Neuron (in vitro differentiated cells): ENCODE measurements around the gene GMIP.
"Not testable (repeated sequence)": the region's sequence is repeated elsewhere in the genome, so short reads cannot be mapped to it uniquely, and the experiment has no call there.

Experiments
- H2AFZ ChIP-seq: one replicate; pipeline ENCODE4 v1.6.1; 2013; ENCODE audit warnings: low read depth, mild to moderate bottlenecking, inconsistent platforms, low read length, moderate library complexity
- H3K27me3 ChIP-seq: one replicate; pipeline ENCODE4 v1.6.1; 2013; ENCODE audit warnings: low read length; ENCODE audit not compliant: insufficient read depth
- H3K36me3 ChIP-seq: one replicate; pipeline ENCODE4 v1.6.1; 2013; ENCODE audit warnings: low read length; ENCODE audit not compliant: insufficient read depth
- H3K4me1 ChIP-seq: one replicate; pipeline ENCODE4 v1.6.1; 2013; ENCODE audit warnings: low read length; ENCODE audit not compliant: insufficient read depth
- H3K4me3 ChIP-seq: 2 replicates; pipeline ENCODE4 v1.5.1; 2013; ENCODE audit warnings: mild to moderate bottlenecking, low read length, moderate library complexity
- H3K9me3 ChIP-seq: one replicate; pipeline ENCODE4 v1.6.1; 2013; ENCODE audit warnings: low read length

Gene GMIP

GRCh38 chr19:19602136-19602712 lies 41.2 kb downstream of the GMIP start:
- Histone ChIP-seq H2AFZ (no peak overlapping the region), H3K9me3 (no peaks in the 10 kb centered on the region), H3K36me3 (peaks cover 9% of the 10 kb centered on the region), H3K4me3 (no peak overlapping the region), H3K4me1 (peaks cover 4% of the 10 kb centered on the region), H3K27me3 (no peaks in the 10 kb centered on the region)

DNA sequence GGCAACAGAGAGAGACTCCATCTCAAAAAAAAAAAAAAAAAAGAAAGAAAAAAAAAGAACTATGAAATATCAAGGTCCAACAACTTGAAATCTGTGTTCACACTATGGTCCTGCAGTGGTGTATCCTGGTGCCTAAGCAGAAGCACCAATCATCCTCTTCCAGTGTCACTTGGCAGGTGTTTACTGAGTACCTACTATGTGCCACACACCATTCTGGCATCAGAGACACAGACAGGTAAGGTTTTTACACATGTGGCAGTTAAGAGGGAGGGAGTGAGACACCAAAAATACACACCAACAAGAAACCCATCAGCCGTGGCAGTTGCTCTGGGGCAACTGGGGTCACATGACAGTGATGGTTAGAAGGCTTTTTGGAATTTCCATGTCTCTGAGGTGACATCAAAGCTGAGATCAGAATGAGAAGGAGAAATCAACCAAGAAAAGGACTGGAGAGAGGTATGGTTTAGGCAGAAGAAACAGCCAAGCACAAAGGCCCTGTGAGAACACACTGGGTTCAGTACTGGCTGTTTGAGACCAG lies 42.6 kb downstream of the GMIP start:
- H2AFZ ChIP-seq: no peak overlapping the region
- peaks cover 4% of the 10 kb centered on the region for H3K4me1 ChIP-seq

DNA sequence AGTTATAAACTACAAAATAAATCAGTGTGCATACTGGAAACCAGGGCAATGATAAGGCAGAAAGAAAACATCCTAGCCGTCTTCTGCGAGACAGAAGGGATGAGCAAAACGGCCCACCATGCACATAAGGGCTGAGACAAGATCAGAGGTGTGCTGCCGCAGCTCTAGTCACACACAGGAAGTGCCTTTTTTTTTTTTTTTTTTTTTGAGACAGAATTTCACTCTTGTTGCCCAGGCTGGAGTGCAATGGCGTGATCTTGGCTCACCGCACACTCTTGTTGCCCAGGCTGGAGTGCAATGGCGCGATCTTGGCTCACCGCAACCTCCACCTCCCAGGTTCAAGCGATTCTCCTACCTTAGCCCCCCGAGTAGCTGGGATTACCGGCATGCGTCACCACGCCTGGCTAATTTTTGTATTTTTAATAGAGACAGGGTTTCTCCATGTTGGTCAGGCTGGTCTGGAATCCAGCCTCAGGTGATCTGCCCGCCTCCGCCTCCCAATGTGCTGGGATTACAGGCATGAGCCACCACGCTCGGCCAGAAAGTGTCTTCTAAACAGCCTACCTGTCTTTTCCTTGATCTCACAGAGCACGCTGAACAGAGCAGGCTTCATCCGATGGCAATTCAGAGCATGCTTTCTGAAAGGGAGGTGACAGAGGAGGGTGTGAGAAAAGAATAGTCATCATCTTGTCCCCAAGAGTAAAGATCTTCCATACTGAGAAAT lies 44.6 kb downstream of the GMIP start:
- not testable (repeated sequence) for H3K27me3 ChIP-seq, H3K4me1 ChIP-seq, H3K9me3 ChIP-seq, H2AFZ ChIP-seq, H3K4me3 ChIP-seq
- peaks cover 15% of the 10 kb centered on the region for H3K36me3 ChIP-seq

More for the DNA sequence above, 42.6 kb downstream of the GMIP start:
- Histone ChIP-seq H3K36me3 (peaks cover 10% of the 10 kb centered on the region), H3K4me3 (no peak overlapping the region), H3K27me3 (no peaks in the 10 kb centered on the region), H3K9me3 (no peaks in the 10 kb centered on the region)

- H3K27me3 ChIP-seq: no peaks in the 10 kb centered on the region
- H3K36me3 ChIP-seq: peaks cover 21% of the 10 kb centered on the region
- peaks cover 8% of the 10 kb centered on the region for H3K9me3 ChIP-seq
- H2AFZ ChIP-seq: no peak overlapping the region
- H3K4me1 ChIP-seq: peaks cover 4% of the 10 kb centered on the region
- no peak overlapping the region for H3K4me3 ChIP-seq
These were observed 45.6 kb downstream of the GMIP start for GRCh38 chr19:19597809-19598306.

GRCh38 chr19:19595171-19595701 lies 48.2 kb downstream of the GMIP start:
- Histone ChIP-seq H3K36me3 (peaks cover 29% of the 10 kb centered on the region), H3K27me3 (no peaks in the 10 kb centered on the region), H2AFZ (no peak overlapping the region), H3K9me3 (peaks cover 8% of the 10 kb centered on the region), H3K4me1 (peaks cover 8% of the 10 kb centered on the region), H3K4me3 (no peak overlapping the region)

DNA sequence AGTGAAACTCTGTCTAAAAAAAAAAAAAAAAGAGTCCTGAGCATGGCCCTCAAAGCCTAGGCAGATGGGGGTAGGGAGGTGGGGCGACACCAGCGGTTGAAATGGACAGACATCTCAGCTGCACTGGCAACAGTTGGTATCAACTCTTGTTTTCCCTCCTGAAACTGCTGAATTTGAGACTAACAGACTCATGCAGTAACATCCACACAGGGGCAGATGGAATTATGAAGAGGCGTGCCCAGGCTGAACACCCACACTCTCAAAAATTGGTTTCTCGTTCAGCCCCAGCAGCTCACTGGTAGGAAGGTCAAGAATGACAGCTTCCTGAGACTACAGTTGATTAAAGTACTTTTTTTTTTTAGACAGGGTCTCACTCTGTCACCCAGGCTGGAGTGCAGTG lies 49.1 kb downstream of the GMIP start:
- no peak overlapping the region for H3K4me3 ChIP-seq

DNA sequence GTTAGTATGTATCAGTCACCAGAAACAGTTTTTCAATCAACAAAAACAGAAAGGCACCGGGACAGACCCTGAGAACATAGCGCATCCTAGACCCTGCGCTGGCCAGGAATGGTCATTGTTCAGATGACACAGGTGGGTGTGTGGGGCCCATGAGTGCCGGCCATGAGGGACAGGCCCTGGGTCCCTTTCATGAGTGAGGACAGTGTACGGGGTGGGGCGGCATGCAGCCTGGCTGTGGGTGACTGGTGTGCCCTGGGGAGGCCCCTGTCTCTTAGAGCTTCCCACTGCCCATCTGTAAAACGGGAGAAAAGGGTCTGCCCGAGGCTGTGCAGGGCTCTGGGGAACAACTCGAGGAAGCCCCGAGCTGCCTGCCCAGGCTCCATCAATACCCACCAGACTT lies 50.8 kb downstream of the GMIP start:
- H3K4me3 ChIP-seq: no peak overlapping the region
- H2AFZ ChIP-seq: no peak overlapping the region
- H3K36me3 ChIP-seq: peaks cover 25% of the 10 kb centered on the region
- peaks cover 8% of the 10 kb centered on the region for H3K4me1 ChIP-seq
- H3K27me3 ChIP-seq: no peaks in the 10 kb centered on the region
- peaks cover 8% of the 10 kb centered on the region for H3K9me3 ChIP-seq

More for the DNA sequence above, 49.1 kb downstream of the GMIP start:
- Histone ChIP-seq H3K36me3 (peaks cover 29% of the 10 kb centered on the region), H3K9me3 (peaks cover 8% of the 10 kb centered on the region), H3K27me3 (no peaks in the 10 kb centered on the region), H2AFZ (no peak overlapping the region), H3K4me1 (peaks cover 8% of the 10 kb centered on the region)

DNA sequence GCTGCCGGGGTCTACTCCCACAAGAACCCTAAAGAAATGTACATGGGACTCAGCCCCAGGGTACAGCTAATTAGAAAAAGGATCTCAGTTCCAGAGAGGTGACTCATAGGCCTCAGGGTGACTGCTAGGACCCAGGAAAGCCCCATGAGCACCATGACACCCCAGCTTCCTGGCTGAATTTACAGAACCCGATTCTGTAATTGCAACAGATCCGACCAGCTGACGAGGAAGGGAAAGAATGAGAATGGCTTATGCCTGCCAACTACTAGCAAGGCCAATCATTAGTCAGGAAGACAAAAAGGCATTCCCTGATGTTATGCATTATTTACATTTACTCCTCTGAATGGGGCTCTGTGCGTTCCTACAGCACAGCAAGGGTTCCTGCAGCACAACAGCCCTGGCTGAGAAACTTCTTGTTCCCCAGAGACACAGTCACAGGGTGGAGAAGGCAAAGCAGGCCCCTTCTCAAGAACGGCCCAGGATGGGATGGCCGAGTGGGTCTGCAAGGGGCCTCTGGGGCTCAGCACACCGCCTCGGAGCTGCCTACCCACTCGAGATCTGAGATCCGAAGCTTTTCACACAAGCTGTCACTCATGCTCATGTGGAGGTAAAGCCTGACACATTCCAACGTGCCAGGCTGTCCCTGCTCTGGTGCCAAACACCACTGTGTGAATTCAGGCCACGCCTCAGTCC lies 52.2 kb downstream of the GMIP start:
- peaks cover 8% of the 10 kb centered on the region for H3K4me1 ChIP-seq
- H3K27me3 ChIP-seq: no peaks in the 10 kb centered on the region
- H3K9me3 ChIP-seq: peaks cover 8% of the 10 kb centered on the region
- H3K4me3 ChIP-seq: no peak overlapping the region
- H3K36me3 ChIP-seq: peaks cover 19% of the 10 kb centered on the region
- no peak overlapping the region for H2AFZ ChIP-seq

DNA sequence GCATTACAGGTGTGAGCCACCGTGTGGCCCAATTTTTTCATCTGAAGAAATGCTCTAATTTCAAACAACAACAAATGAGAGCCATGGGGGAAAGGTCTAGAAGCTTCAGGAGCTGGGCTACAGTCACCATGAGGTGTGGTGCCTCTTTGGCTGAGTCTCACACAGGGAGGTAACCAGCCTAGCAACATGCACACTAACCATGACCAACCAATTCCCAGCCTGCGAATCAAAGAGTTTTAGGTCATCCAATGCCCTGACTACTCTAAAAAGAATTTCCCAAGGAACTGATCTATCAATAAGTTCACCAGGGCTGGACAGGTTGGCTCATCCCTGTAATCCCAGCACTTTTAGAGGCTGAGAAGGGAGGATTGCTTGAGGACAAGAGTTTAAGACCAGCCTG lies 54.9 kb downstream of the GMIP start:
- no peaks in the 10 kb centered on the region for H3K27me3 ChIP-seq
- H3K36me3 ChIP-seq: peaks cover 12% of the 10 kb centered on the region
- no peak overlapping the region for H2AFZ ChIP-seq
- H3K4me1 ChIP-seq: peaks cover 8% of the 10 kb centered on the region
- H3K9me3 ChIP-seq: peaks cover 4% of the 10 kb centered on the region
- no peak overlapping the region for H3K4me3 ChIP-seq

DNA sequence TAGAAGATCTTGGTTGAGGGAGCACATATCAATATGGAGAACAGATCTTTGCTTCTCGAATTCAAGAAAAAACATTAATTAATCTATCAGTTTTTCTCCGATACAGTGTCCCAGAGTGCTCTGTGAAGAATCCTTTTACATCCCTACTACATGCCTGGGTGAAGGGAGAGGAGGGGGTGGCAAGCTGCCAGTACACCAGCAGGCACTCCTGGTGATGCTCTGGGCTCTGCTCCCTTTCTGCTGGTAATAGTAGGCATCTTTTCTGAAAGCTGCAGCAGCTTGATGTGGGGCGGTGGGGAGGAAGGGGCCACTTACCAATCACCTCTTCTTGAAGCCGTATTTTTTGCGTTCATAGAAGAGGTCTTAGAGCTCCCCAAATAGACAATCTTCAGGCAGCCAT lies 55.7 kb downstream of the GMIP start:
- Histone ChIP-seq H3K9me3 (no peaks in the 10 kb centered on the region), H3K4me3 (no peak overlapping the region), H2AFZ (no peak overlapping the region), H3K4me1 (peaks cover 8% of the 10 kb centered on the region), H3K36me3 (peaks cover 7% of the 10 kb centered on the region), H3K27me3 (no peaks in the 10 kb centered on the region)

DNA sequence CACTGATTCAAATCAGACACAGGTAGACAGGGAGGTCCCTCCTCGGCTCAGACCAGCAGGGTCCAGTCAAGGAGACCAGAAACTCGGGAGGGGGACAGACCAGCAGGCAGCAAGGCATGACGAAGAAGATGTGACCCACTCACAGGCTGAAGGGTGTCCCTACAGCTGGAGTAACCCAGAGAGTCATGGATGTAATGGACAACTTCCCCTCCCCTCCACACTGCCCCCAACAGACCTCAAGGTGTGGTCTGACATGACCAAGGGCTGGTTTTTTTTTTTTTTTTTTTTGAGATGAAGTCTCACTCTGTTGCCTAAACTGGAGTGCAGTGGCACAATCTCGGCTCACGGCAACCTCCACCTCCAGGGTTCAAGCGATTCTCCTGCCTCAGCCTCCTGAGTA lies 59.1 kb downstream of the GMIP start:
- Histone ChIP-seq H3K36me3 (no peaks in the 10 kb centered on the region), H3K4me3 (no peak overlapping the region), H3K27me3 (no peaks in the 10 kb centered on the region), H3K9me3 (no peaks in the 10 kb centered on the region), H2AFZ (no peak overlapping the region), H3K4me1 (no peaks in the 10 kb centered on the region)

DNA sequence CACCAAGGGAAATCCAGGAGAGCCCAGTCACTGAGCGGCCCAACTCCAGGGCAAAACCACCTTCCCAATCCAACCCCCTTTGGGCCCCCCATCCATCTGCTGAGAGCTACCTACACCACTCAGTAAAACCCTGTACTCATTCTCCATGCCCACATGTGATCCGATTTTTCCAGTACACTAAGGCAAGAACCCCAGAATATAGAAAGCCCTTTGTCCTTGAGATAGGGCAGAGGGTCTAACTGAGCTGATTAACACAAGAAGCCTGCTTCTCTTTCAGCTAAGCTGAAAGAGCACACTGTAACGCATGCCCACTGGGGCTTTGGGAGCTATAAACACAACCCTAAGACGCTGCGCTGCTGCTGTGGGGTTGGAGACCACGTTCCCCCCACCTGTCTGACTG lies 61.0 kb downstream of the GMIP start:
- Histone ChIP-seq H3K9me3 (no peaks in the 10 kb centered on the region), H3K27me3 (no peaks in the 10 kb centered on the region), H2AFZ (no peak overlapping the region), H3K4me1 (no peaks in the 10 kb centered on the region), H3K4me3 (no peak overlapping the region), H3K36me3 (no peaks in the 10 kb centered on the region)

GRCh38 chr19:19581391-19581790 lies 62.1 kb downstream of the GMIP start:
- Histone ChIP-seq H3K9me3 (no peaks in the 10 kb centered on the region), H3K4me3 (no peak overlapping the region), H2AFZ (no peak overlapping the region), H3K27me3 (no peaks in the 10 kb centered on the region), H3K4me1 (no peaks in the 10 kb centered on the region), H3K36me3 (no peaks in the 10 kb centered on the region)
